ENCODE measurements around the gene ZDHHC5.

Gene ZDHHC5

DNA sequence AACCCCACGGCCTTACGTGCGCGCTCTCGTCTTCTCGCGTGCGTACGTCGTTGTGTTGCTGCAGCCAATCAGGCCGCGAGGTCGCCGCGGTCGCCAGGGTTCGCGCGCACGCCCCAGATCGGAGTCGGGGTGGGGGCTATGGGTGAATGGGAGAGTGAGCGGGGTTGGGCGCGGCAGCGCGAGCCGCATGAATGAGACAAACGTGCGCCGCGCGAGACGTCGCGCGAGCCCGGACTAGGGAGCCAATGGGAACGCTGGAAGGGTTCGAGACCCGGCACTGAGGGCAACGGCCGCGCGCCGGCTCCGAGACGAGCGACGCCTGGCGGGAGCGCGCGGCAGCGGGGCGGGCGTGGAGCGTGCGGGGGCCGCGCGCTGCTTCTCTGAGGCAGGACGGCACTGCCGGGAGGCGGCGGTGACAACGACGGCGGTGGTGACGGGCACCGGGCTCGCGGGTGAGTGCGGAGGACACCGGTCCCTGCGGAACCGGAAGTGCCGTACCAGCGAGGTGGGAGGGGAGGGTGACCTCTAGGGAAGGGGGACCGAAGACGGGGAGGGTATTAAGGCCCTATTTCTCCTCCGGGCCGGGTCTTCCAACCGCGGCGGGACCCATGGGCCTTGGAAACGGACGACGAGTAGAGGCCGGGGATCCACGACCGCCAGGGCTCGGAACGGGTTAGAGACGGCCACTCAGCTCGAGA is at the start of gene ZDHHC5:
ZDHHC5 (plus strand) TSS at position 379 of the 698 bp plus-strand sequence. CDS start 4,977 bp downstream, outside the sequence.
- no peaks in the 10 kb centered on the region; the same call in 1 of the 2 replicates for H3K4me1 ChIP-seq (ENCODE audit: insufficient read depth, low read length)
- no peaks in the 10 kb centered on the region for H3K27me3 ChIP-seq (ENCODE audit: insufficient read depth, low read length)
- H3K27ac ChIP-seq (ENCODE audit: low read length): peak within 1 kb of the TSS; percentile 95
- peak within 1 kb of the TSS; percentile 99 for H3K9ac ChIP-seq (ENCODE audit: low read depth, low read length)
- no peaks in the 10 kb centered on the region for H3K9me3 ChIP-seq (ENCODE audit: insufficient read depth, low read depth, low read length)
- peaks cover 17% of the 10 kb centered on the region for H3K36me3 ChIP-seq (ENCODE audit: insufficient read depth, low read depth, low read length)
- peak within 1 kb of the TSS; percentile 99 for H3K4me3 ChIP-seq (ENCODE audit: low read length)

DNA sequence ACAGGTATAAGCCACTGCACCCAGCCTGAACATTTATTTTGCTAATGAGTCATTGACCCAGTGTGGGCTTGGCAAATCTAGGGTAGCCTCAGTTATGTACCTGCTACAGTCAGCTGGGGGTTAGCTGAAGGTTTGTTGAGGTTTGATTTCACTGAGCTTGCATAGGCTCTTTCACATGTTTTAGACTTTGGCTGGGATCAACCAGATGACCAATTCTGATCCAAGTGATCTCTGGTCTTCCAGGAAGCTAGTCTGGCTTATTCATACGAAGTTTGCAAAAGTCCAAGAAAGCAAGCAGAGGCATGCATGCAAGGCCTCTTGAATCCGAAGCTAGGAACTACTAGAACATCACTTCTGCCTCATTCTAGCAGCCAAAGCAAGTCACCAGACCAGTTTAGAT is 49.5 kb upstream of the ZDHHC5 start:
- no peak overlapping the region for H3K27ac ChIP-seq (ENCODE audit: low read length)
- H3K36me3 ChIP-seq (ENCODE audit: insufficient read depth, low read depth, low read length): peaks cover 18% of the 10 kb centered on the region
- H3K9me3 ChIP-seq (ENCODE audit: insufficient read depth, low read depth, low read length): peaks cover 16% of the 10 kb centered on the region
- no peak overlapping the region for H3K9ac ChIP-seq (ENCODE audit: low read depth, low read length)
- no peaks in the 10 kb centered on the region for H3K4me1 ChIP-seq (ENCODE audit: insufficient read depth, low read length)
- no peak overlapping the region for H3K4me3 ChIP-seq (ENCODE audit: low read length)
- no peaks in the 10 kb centered on the region for H3K27me3 ChIP-seq (ENCODE audit: insufficient read depth, low read length)

DNA sequence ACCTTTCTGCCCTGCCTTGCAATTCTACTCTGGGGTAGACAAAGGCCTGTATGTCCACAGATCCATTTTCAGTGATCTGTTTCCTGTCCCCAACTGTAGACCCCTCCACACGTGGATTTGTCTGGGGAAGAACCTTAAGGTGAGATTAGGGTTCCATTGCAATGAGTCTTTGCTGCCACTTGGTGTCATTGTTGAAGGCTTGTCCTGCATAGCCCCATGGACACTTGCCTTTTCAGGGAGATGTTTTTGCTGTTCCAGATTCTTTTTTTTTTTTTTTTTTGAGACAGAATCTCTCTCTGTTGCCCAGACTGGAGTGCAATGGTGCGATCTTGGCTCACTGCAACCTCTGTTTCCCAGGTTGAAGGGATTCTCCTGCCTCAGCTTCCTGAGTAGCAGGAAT is 48.6 kb upstream of the ZDHHC5 start:
- H3K36me3 ChIP-seq (ENCODE audit: insufficient read depth, low read depth, low read length): peaks cover 11% of the 10 kb centered on the region; the same call in 1 of the 2 replicates
- H3K27ac ChIP-seq (ENCODE audit: low read length): no peak overlapping the region
- no peaks in the 10 kb centered on the region for H3K27me3 ChIP-seq (ENCODE audit: insufficient read depth, low read length)
- no peak overlapping the region for H3K9ac ChIP-seq (ENCODE audit: low read depth, low read length)
- no peak overlapping the region for H3K4me3 ChIP-seq (ENCODE audit: low read length)
- H3K9me3 ChIP-seq (ENCODE audit: insufficient read depth, low read depth, low read length): peaks cover 16% of the 10 kb centered on the region
- H3K4me1 ChIP-seq (ENCODE audit: insufficient read depth, low read length): no peaks in the 10 kb centered on the region

DNA sequence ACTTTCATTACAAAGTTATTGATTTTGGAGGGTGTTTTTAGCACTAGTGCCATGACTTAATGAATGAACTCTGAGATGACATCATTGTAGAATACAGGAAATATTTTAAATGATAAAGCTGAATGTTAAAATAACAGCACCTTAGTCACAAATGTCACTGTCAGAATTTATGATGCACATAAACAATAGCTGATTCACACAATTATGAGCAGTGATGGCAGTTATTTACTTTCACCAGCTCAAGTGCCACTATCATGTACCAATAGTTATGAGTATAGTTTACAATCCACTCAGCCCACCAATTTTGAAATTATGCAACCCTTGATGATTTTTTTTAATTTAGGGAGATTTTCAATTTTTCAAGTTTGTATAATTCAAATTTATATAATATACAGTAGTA is 47.4 kb upstream of the ZDHHC5 start:
- H3K4me1 ChIP-seq (ENCODE audit: insufficient read depth, low read length): no peaks in the 10 kb centered on the region
- H3K36me3 ChIP-seq (ENCODE audit: insufficient read depth, low read depth, low read length): peaks cover under 1% of the 10 kb centered on the region; the same call in 1 of the 2 replicates
- no peak overlapping the region for H3K27ac ChIP-seq (ENCODE audit: low read length)
- peaks cover 16% of the 10 kb centered on the region for H3K9me3 ChIP-seq (ENCODE audit: insufficient read depth, low read depth, low read length)
- H3K4me3 ChIP-seq (ENCODE audit: low read length): no peak overlapping the region
- H3K27me3 ChIP-seq (ENCODE audit: insufficient read depth, low read length): no peaks in the 10 kb centered on the region
- no peak overlapping the region for H3K9ac ChIP-seq (ENCODE audit: low read depth, low read length)

- no peak overlapping the region for H3K9ac ChIP-seq (ENCODE audit: low read depth, low read length)
- no peaks in the 10 kb centered on the region for H3K4me1 ChIP-seq (ENCODE audit: insufficient read depth, low read length)
- H3K36me3 ChIP-seq (ENCODE audit: insufficient read depth, low read depth, low read length): no peaks in the 10 kb centered on the region
These were observed 45.7 kb upstream of the ZDHHC5 start for GRCh38 chr11:57622263-57622662.

GRCh38 chr11:57624864-57625263 is 43.0 kb upstream of the ZDHHC5 start:
- Histone ChIP-seq H3K36me3 (ENCODE audit: insufficient read depth, low read depth, low read length) (no peaks in the 10 kb centered on the region), H3K9ac (ENCODE audit: low read depth, low read length) (no peak overlapping the region), H3K27me3 (ENCODE audit: insufficient read depth, low read length) (no peaks in the 10 kb centered on the region), H3K4me1 (ENCODE audit: insufficient read depth, low read length) (no peaks in the 10 kb centered on the region), H3K9me3 (ENCODE audit: insufficient read depth, low read depth, low read length) (peaks cover 7% of the 10 kb centered on the region), H3K27ac (ENCODE audit: low read length) (no peak overlapping the region), H3K4me3 (ENCODE audit: low read length) (no peak overlapping the region)

More at GRCh38 chr11:57622263-57622662, 45.7 kb upstream of the ZDHHC5 start:
- Histone ChIP-seq H3K9me3 (ENCODE audit: insufficient read depth, low read depth, low read length) (peaks cover 16% of the 10 kb centered on the region), H3K27me3 (ENCODE audit: insufficient read depth, low read length) (no peaks in the 10 kb centered on the region), H3K4me3 (ENCODE audit: low read length) (no peak overlapping the region), H3K27ac (ENCODE audit: low read length) (no peak overlapping the region)

DNA sequence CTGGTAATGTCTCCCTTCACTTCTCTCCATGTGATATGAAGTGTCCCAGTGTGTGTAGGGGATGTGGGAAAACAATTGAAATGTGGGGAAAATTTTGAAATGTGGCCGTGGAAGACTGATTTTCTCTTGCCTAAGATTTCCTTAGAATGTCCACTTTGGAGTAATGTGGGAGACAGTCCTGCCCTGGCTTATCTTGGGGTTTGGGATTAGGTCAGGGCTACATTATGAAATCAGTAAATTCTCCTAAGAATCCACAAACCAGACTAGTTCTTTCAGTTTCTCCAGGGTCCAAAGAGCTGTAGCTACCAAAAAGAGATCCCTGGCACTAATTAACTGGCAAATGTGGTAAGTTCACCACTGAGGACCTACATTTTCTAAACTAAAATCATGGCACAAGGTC is 41.0 kb upstream of the ZDHHC5 start:
- peaks cover 3% of the 10 kb centered on the region for H3K27me3 ChIP-seq (ENCODE audit: insufficient read depth, low read length)
- no peak overlapping the region for H3K27ac ChIP-seq (ENCODE audit: low read length)
- no peaks in the 10 kb centered on the region for H3K36me3 ChIP-seq (ENCODE audit: insufficient read depth, low read depth, low read length)
- H3K9me3 ChIP-seq (ENCODE audit: insufficient read depth, low read depth, low read length): no peaks in the 10 kb centered on the region
- no peak overlapping the region for H3K4me3 ChIP-seq (ENCODE audit: low read length)
- H3K9ac ChIP-seq (ENCODE audit: low read depth, low read length): no peak overlapping the region
- H3K4me1 ChIP-seq (ENCODE audit: insufficient read depth, low read length): no peaks in the 10 kb centered on the region

GRCh38 chr11:57630171-57630570 is 37.7 kb upstream of the ZDHHC5 start:
- H3K4me3 ChIP-seq (ENCODE audit: low read length): no peak overlapping the region
- no peaks in the 10 kb centered on the region for H3K9me3 ChIP-seq (ENCODE audit: insufficient read depth, low read depth, low read length)
- H3K9ac ChIP-seq (ENCODE audit: low read depth, low read length): no peak overlapping the region
- H3K4me1 ChIP-seq (ENCODE audit: insufficient read depth, low read length): no peaks in the 10 kb centered on the region
- H3K27ac ChIP-seq (ENCODE audit: low read length): no peak overlapping the region
- H3K27me3 ChIP-seq (ENCODE audit: insufficient read depth, low read length): peaks cover 5% of the 10 kb centered on the region
- no peaks in the 10 kb centered on the region for H3K36me3 ChIP-seq (ENCODE audit: insufficient read depth, low read depth, low read length)

- Histone ChIP-seq H3K4me1 (ENCODE audit: insufficient read depth, low read length) (peaks cover 5% of the 10 kb centered on the region; the same call in 1 of the 2 replicates), H3K9ac (ENCODE audit: low read depth, low read length) (no peak overlapping the region), H3K27me3 (ENCODE audit: insufficient read depth, low read length) (peaks cover 5% of the 10 kb centered on the region), H3K27ac (ENCODE audit: low read length) (no peak overlapping the region), H3K9me3 (ENCODE audit: insufficient read depth, low read depth, low read length) (no peaks in the 10 kb centered on the region), H3K4me3 (ENCODE audit: low read length) (no peak overlapping the region), H3K36me3 (ENCODE audit: insufficient read depth, low read depth, low read length) (no peaks in the 10 kb centered on the region)
These were observed 35.8 kb upstream of the ZDHHC5 start for GRCh38 chr11:57632116-57632515.

DNA sequence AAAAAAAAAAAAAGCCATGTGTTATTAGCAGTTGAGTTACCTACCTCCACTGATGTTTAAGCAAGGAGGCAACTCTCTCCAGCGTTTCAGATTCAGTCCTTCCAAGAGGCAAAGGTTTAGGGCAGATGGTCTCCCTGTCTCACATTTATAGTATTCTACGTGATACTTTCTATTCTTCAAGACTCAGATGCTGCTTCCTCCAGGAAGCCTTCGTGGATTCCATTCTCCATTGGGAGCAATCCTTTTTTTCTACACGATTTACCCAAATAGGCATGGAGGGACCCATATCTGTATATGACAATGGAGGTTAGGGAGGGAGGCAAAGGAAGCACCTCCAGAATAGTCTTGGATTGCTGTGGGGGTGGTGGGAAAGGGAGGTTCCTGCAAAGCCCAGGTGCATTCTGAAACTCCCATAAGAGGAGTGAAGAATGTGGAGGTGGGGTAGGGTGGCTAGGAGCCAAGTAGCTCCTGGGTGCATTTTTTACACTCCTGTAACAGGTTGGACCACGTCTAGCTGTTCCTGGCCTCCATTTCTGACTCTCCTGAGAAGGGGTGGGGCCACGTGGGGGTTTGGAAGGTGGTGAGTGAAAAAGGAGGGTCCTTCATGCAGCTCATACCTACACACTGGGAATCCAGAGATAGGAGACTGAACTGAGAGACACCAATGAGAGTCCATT is 34.4 kb upstream of the ZDHHC5 start:
- H3K9me3 ChIP-seq (ENCODE audit: insufficient read depth, low read depth, low read length): no peaks in the 10 kb centered on the region
- peaks cover 5% of the 10 kb centered on the region for H3K27me3 ChIP-seq (ENCODE audit: insufficient read depth, low read length)
- no peak overlapping the region for H3K27ac ChIP-seq (ENCODE audit: low read length)
- H3K4me3 ChIP-seq (ENCODE audit: low read length): no peak overlapping the region
- H3K36me3 ChIP-seq (ENCODE audit: insufficient read depth, low read depth, low read length): no peaks in the 10 kb centered on the region; the same call in 1 of the 2 replicates
- H3K9ac ChIP-seq (ENCODE audit: low read depth, low read length): no peak overlapping the region
- H3K4me1 ChIP-seq (ENCODE audit: insufficient read depth, low read length): peaks cover 12% of the 10 kb centered on the region; the same call in 1 of the 2 replicates

- Histone ChIP-seq H3K36me3 (ENCODE audit: insufficient read depth, low read depth, low read length) (no peaks in the 10 kb centered on the region; the same call in 1 of the 2 replicates), H3K9ac (ENCODE audit: low read depth, low read length) (no peak overlapping the region), H3K27me3 (ENCODE audit: insufficient read depth, low read length) (peaks cover 5% of the 10 kb centered on the region), H3K4me1 (ENCODE audit: insufficient read depth, low read length) (peaks cover 12% of the 10 kb centered on the region; the same call in 1 of the 2 replicates), H3K9me3 (ENCODE audit: insufficient read depth, low read depth, low read length) (no peaks in the 10 kb centered on the region), H3K27ac (ENCODE audit: low read length) (no peak overlapping the region), H3K4me3 (ENCODE audit: low read length) (no peak overlapping the region)
These were observed 33.6 kb upstream of the ZDHHC5 start for GRCh38 chr11:57634311-57634710.

- Histone ChIP-seq H3K4me1 (ENCODE audit: insufficient read depth, low read length) (peaks cover 15% of the 10 kb centered on the region), H3K4me3 (ENCODE audit: low read length) (no peak overlapping the region), H3K27me3 (ENCODE audit: insufficient read depth, low read length) (peaks cover 5% of the 10 kb centered on the region), H3K27ac (ENCODE audit: low read length) (no peak overlapping the region), H3K9ac (ENCODE audit: low read depth, low read length) (no peak overlapping the region), H3K36me3 (ENCODE audit: insufficient read depth, low read depth, low read length) (peaks cover 7% of the 10 kb centered on the region), H3K9me3 (ENCODE audit: insufficient read depth, low read depth, low read length) (no peaks in the 10 kb centered on the region)
These were observed 32.7 kb upstream of the ZDHHC5 start for GRCh38 chr11:57635246-57635645.
